Measurements from ENCODE around the gene ARHGAP12.

ARHGAP12 gene

GRCh38 chr10:31887850-31888249 is 40.8 kb downstream of the ARHGAP12 start:
- no peak overlapping the region for H3K4me2 ChIP-seq (ENCODE audit: low read length)
- H3K36me3 ChIP-seq (ENCODE audit: control insufficient read depth, low read length): no peaks in the 10 kb centered on the region
- no peaks in the 10 kb centered on the region for H3K9me3 ChIP-seq (ENCODE audit: control insufficient read depth, insufficient read depth, low read length)
- H4K20me1 ChIP-seq (ENCODE audit: control insufficient read depth, insufficient read depth, low read depth, low read length): no peaks in the 10 kb centered on the region
- H3K27me3 ChIP-seq (ENCODE audit: control insufficient read depth, low read length): no peaks in the 10 kb centered on the region
- H3K4me1 ChIP-seq (ENCODE audit: control insufficient read depth, low read length): peaks cover 14% of the 10 kb centered on the region
- no peaks in the 10 kb centered on the region for H3K9me2 ChIP-seq (replicated peaks; ENCODE audit: control insufficient read depth, low read length)
- H3K79me2 ChIP-seq (ENCODE audit: control insufficient read depth, low read length): peaks cover 11% of the 10 kb centered on the region
- no peaks in the 10 kb centered on the region; the same call in 1 of the 2 replicates for H3F3A ChIP-seq (ENCODE audit: control insufficient read depth, insufficient read depth)
- no peak for TF ChIP-seq CTCF (IDR thresholded peaks at IDR 0.05; ENCODE audit: low read depth, low read length, poor library complexity, severe bottlenecking)
- TF ChIP-seq EZH2phosphoT487 (IDR thresholded peaks at IDR 0.05; ENCODE audit: borderline replicate concordance, low read length): no peak
- H3K27ac ChIP-seq (ENCODE audit: low read depth, low read length): no peak overlapping the region
- H3K4me3 ChIP-seq (ENCODE audit: low read length): no peak overlapping the region

DNA sequence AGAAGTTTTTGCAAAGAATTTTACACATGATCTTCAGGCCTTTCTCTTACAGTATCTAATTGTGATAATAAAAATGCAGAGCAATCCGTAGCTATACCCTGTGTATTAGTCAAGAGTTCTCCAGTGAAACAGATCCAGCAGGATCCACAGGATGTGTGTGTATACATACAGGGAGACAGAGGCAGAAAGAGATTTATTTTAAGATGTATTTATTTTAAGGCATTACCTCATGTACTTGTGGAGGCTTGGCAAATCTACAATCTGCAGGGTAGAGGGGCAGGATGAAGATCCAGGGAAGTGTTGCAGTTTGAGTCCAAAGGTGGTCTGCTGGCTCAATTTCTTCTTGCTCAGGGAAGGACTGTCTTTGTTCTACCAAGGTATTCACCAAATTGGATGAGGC is 41.7 kb downstream of the ARHGAP12 start:
- Histone ChIP-seq H3K4me2 (ENCODE audit: low read length) (no peak overlapping the region), H3K9me2 (replicated peaks; ENCODE audit: control insufficient read depth, low read length) (no peaks in the 10 kb centered on the region), H3K27me3 (ENCODE audit: control insufficient read depth, low read length) (no peaks in the 10 kb centered on the region), H4K20me1 (ENCODE audit: control insufficient read depth, insufficient read depth, low read depth, low read length) (no peaks in the 10 kb centered on the region), H3F3A (ENCODE audit: control insufficient read depth, insufficient read depth) (no peaks in the 10 kb centered on the region; the same call in 1 of the 2 replicates), H3K79me2 (ENCODE audit: control insufficient read depth, low read length) (peaks cover 11% of the 10 kb centered on the region), H3K9me3 (ENCODE audit: control insufficient read depth, insufficient read depth, low read length) (no peaks in the 10 kb centered on the region), H3K27ac (ENCODE audit: low read depth, low read length) (no peak overlapping the region), H3K4me3 (ENCODE audit: low read length) (no peak overlapping the region), H3K36me3 (ENCODE audit: control insufficient read depth, low read length) (no peaks in the 10 kb centered on the region), H3K4me1 (ENCODE audit: control insufficient read depth, low read length) (peaks cover 14% of the 10 kb centered on the region)
- TF ChIP-seq CTCF (IDR thresholded peaks at IDR 0.05; ENCODE audit: low read depth, low read length, poor library complexity, severe bottlenecking) (no peak), EZH2phosphoT487 (IDR thresholded peaks at IDR 0.05; ENCODE audit: borderline replicate concordance, low read length) (no peak)

GRCh38 chr10:31885971-31886370 is 42.7 kb downstream of the ARHGAP12 start:
- Histone ChIP-seq H3F3A (ENCODE audit: control insufficient read depth, insufficient read depth) (no peaks in the 10 kb centered on the region; the same call in 1 of the 2 replicates), H3K27ac (ENCODE audit: low read depth, low read length) (no peak overlapping the region), H3K4me1 (ENCODE audit: control insufficient read depth, low read length) (peaks cover 14% of the 10 kb centered on the region), H3K9me2 (replicated peaks; ENCODE audit: control insufficient read depth, low read length) (no peaks in the 10 kb centered on the region), H3K9me3 (ENCODE audit: control insufficient read depth, insufficient read depth, low read length) (no peaks in the 10 kb centered on the region), H3K79me2 (ENCODE audit: control insufficient read depth, low read length) (peaks cover 13% of the 10 kb centered on the region), H3K4me2 (ENCODE audit: low read length) (no peak overlapping the region), H3K36me3 (ENCODE audit: control insufficient read depth, low read length) (no peaks in the 10 kb centered on the region), H3K27me3 (ENCODE audit: control insufficient read depth, low read length) (no peaks in the 10 kb centered on the region), H3K4me3 (ENCODE audit: low read length) (no peak overlapping the region), H4K20me1 (ENCODE audit: control insufficient read depth, insufficient read depth, low read depth, low read length) (no peaks in the 10 kb centered on the region)
- TF ChIP-seq CTCF (IDR thresholded peaks at IDR 0.05; ENCODE audit: low read depth, low read length, poor library complexity, severe bottlenecking) (no peak), EZH2phosphoT487 (IDR thresholded peaks at IDR 0.05; ENCODE audit: borderline replicate concordance, low read length) (no peak)
